Limb (tissue), 2 donors: ENCODE measurements around the gene RBBP4.

Experiments
- DNase-seq, 2 donors: peaks; one replicate each; pipeline ENCODE4 v3.0.0-alpha.2; 2016; ENCODE audit errors: extremely low spot score in 2 of 2

RBBP4 gene

GRCh38 chr1:32718527-32718926, 67.5 kb downstream of the RBBP4 start:
- no peak for DNase-seq

GRCh38 chr1:32719681-32720275, 68.8 kb downstream of the RBBP4 start:
- DNase-seq: no peak

GRCh38 chr1:32724678-32725614, 73.9 kb downstream of the RBBP4 start:
- peak in 1 of 2 donors; percentile 51 for DNase-seq

- no peak for DNase-seq
Observed at GRCh38 chr1:32725615-32725982, 74.6 kb downstream of the RBBP4 start.

GRCh38 chr1:32727876-32728275, 76.9 kb downstream of the RBBP4 start:
- DNase-seq: no peak

- no peak for DNase-seq
Observed at GRCh38 chr1:32728413-32729077, 77.5 kb downstream of the RBBP4 start.

- no peak for DNase-seq
Observed at GRCh38 chr1:32729254-32730046, 78.4 kb downstream of the RBBP4 start.

GRCh38 chr1:32733582-32734321, 82.7 kb downstream of the RBBP4 start:
- DNase-seq: peak in 1 of 2 donors; percentile 23
